Measurements from ENCODE around the gene RREB1.
A peak's percentile ranks its signal among the peaks of the same experiment; 100 is the strongest.

The RREB1 gene

GRCh38 chr6:7219310-7219709, 111.5 kb downstream of the RREB1 start:
- H3K4me3 ChIP-seq (replicated peaks; ENCODE audit: insufficient read depth, low read length), result no peak overlapping the region
- no peak overlapping the region for H3K27ac ChIP-seq (replicated peaks)
- no peaks in the 10 kb centered on the region for H3K27me3 ChIP-seq (ENCODE audit: insufficient read depth, poor library complexity, severe bottlenecking)
- DNase-seq (ENCODE audit: low read depth in 1 of 2, low spot score in 1 of 2), result no peak
- TF ChIP-seq POLR2AphosphoS5 (IDR thresholded peaks at IDR 0.05; ENCODE audit: low read depth), result no peak
- TF ChIP-seq SPI1 (IDR thresholded peaks at IDR 0.05; ENCODE audit: borderline replicate concordance, low read depth), result no peak
- TF ChIP-seq, protein P1, sequence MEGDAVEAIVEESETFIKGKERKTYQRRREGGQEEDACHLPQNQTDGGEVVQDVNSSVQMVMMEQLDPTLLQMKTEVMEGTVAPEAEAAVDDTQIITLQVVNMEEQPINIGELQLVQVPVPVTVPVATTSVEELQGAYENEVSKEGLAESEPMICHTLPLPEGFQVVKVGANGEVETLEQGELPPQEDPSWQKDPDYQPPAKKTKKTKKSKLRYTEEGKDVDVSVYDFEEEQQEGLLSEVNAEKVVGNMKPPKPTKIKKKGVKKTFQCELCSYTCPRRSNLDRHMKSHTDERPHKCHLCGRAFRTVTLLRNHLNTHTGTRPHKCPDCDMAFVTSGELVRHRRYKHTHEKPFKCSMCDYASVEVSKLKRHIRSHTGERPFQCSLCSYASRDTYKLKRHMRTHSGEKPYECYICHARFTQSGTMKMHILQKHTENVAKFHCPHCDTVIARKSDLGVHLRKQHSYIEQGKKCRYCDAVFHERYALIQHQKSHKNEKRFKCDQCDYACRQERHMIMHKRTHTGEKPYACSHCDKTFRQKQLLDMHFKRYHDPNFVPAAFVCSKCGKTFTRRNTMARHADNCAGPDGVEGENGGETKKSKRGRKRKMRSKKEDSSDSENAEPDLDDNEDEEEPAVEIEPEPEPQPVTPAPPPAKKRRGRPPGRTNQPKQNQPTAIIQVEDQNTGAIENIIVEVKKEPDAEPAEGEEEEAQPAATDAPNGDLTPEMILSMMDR (IDR thresholded peaks at IDR 0.05; ENCODE audit: insufficient read depth, low read length), result no peak
- no peak for TF ChIP-seq GABPA (IDR thresholded peaks at IDR 0.05; ENCODE audit: low read depth)
- TF ChIP-seq, protein P2, sequence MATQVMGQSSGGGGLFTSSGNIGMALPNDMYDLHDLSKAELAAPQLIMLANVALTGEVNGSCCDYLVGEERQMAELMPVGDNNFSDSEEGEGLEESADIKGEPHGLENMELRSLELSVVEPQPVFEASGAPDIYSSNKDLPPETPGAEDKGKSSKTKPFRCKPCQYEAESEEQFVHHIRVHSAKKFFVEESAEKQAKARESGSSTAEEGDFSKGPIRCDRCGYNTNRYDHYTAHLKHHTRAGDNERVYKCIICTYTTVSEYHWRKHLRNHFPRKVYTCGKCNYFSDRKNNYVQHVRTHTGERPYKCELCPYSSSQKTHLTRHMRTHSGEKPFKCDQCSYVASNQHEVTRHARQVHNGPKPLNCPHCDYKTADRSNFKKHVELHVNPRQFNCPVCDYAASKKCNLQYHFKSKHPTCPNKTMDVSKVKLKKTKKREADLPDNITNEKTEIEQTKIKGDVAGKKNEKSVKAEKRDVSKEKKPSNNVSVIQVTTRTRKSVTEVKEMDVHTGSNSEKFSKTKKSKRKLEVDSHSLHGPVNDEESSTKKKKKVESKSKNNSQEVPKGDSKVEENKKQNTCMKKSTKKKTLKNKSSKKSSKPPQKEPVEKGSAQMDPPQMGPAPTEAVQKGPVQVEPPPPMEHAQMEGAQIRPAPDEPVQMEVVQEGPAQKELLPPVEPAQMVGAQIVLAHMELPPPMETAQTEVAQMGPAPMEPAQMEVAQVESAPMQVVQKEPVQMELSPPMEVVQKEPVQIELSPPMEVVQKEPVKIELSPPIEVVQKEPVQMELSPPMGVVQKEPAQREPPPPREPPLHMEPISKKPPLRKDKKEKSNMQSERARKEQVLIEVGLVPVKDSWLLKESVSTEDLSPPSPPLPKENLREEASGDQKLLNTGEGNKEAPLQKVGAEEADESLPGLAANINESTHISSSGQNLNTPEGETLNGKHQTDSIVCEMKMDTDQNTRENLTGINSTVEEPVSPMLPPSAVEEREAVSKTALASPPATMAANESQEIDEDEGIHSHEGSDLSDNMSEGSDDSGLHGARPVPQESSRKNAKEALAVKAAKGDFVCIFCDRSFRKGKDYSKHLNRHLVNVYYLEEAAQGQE (IDR thresholded peaks at IDR 0.05; ENCODE audit: insufficient replicate concordance, low read depth), result no peak

- TF ChIP-seq SPI1 (IDR thresholded peaks at IDR 0.05; ENCODE audit: borderline replicate concordance, low read depth) (no peak), GABPA (IDR thresholded peaks at IDR 0.05; ENCODE audit: low read depth) (no peak), POLR2AphosphoS5 (IDR thresholded peaks at IDR 0.05; ENCODE audit: low read depth) (no peak)
- TF ChIP-seq, protein P2 (IDR thresholded peaks at IDR 0.05; ENCODE audit: insufficient replicate concordance, low read depth), result no peak
- TF ChIP-seq, protein P1 (IDR thresholded peaks at IDR 0.05; ENCODE audit: insufficient read depth, low read length), result no peak
- DNase-seq (ENCODE audit: low read depth in 1 of 2, low spot score in 1 of 2), result no peak
- H3K27ac ChIP-seq (replicated peaks), result no peak overlapping the region
- H3K4me3 ChIP-seq (replicated peaks; ENCODE audit: insufficient read depth, low read length), result no peak overlapping the region
- H3K27me3 ChIP-seq (ENCODE audit: insufficient read depth, poor library complexity, severe bottlenecking), result no peaks in the 10 kb centered on the region
These were observed 114.4 kb downstream of the RREB1 start for GRCh38 chr6:7222197-7222596.

- no peak overlapping the region for H3K27ac ChIP-seq (replicated peaks)
- no peak overlapping the region for H3K4me3 ChIP-seq (replicated peaks; ENCODE audit: insufficient read depth, low read length)
- DNase-seq (ENCODE audit: low read depth in 1 of 2, low spot score in 1 of 2), result peak in 1 of 2 experiments; percentile 22
- H3K27me3 ChIP-seq (ENCODE audit: insufficient read depth, poor library complexity, severe bottlenecking), result no peaks in the 10 kb centered on the region
- no peak for TF ChIP-seq SPI1 (IDR thresholded peaks at IDR 0.05; ENCODE audit: borderline replicate concordance, low read depth)
- TF ChIP-seq, protein P2 (IDR thresholded peaks at IDR 0.05; ENCODE audit: insufficient replicate concordance, low read depth), result no peak
- TF ChIP-seq, protein P1 (IDR thresholded peaks at IDR 0.05; ENCODE audit: insufficient read depth, low read length), result no peak
These were observed 117.0 kb downstream of the RREB1 start for GRCh38 chr6:7224731-7225130.
